ENCODE results near the gene FBXL16.

FBXL16 gene

GRCh38 chr16:732936-733335 is 27.3 kb upstream of the FBXL16 start:
- H2BK5ac ChIP-seq (ENCODE audit: low read depth, low read length, poor library complexity, severe bottlenecking): no peak overlapping the region
- H2BK120ac ChIP-seq (ENCODE audit: low read depth, low read length): no peak overlapping the region
- no peak overlapping the region for H2AK5ac ChIP-seq (ENCODE audit: low read length, severe bottlenecking)
- WGBS: 90% methylated on average over 13 of the region's 13 CpGs
- H3K23ac ChIP-seq (ENCODE audit: low read length in 2 of 2): no peak overlapping the region
- no peaks in the 10 kb centered on the region for H3K27me3 ChIP-seq (ENCODE audit: control insufficient read depth in 1 of 2, insufficient read depth in 1 of 2, low read length in 2 of 2)
- H2BK12ac ChIP-seq (ENCODE audit: low read length in 2 of 2): no peak overlapping the region
- no peak overlapping the region for H4K91ac ChIP-seq (ENCODE audit: low read length)
- H3K4ac ChIP-seq (ENCODE audit: low read depth in 1 of 2, low read length in 2 of 2): no peak overlapping the region
- H3K9me3 ChIP-seq (ENCODE audit: control insufficient read depth, low read length): no peaks in the 10 kb centered on the region
- H3K9ac ChIP-seq (ENCODE audit: low read length): no peak overlapping the region
- H4K8ac ChIP-seq (ENCODE audit: low read length): peak overlapping the region; percentile 27
- H3K18ac ChIP-seq (ENCODE audit: low read depth in 1 of 2, low read length in 2 of 2): no peak overlapping the region
- H3K36me3 ChIP-seq (ENCODE audit: control insufficient read depth in 1 of 2, insufficient read depth in 2 of 2, low read depth in 1 of 2, low read length in 2 of 2): peaks cover 57 to 91% of the 10 kb centered on the region in 2 experiments
- no peak overlapping the region for H3K4me3 ChIP-seq (ENCODE audit: insufficient read depth in 1 of 2, low read depth in 1 of 2, low read length in 2 of 2)
- H2BK15ac ChIP-seq (ENCODE audit: low read depth, poor library complexity, severe bottlenecking): no peak overlapping the region
- no peak overlapping the region for H3K14ac ChIP-seq (ENCODE audit: low read length in 2 of 2)
- no peak for DNase-seq
- peaks cover 17% of the 10 kb centered on the region for H3K4me1 ChIP-seq (ENCODE audit: control insufficient read depth, insufficient read depth, low read depth, low read length)
- peaks cover 11% of the 10 kb centered on the region for H3K79me1 ChIP-seq (replicated peaks; ENCODE audit: low read length, poor library complexity, severe bottlenecking)
- no peak overlapping the region for H2AFZ ChIP-seq (ENCODE audit: low read depth, low read length)
- H3K27ac ChIP-seq (ENCODE audit: low read length, poor library complexity, severe bottlenecking): no peak overlapping the region
- H3K4me2 ChIP-seq (ENCODE audit: low read length, poor library complexity, severe bottlenecking): no peak overlapping the region

DNA sequence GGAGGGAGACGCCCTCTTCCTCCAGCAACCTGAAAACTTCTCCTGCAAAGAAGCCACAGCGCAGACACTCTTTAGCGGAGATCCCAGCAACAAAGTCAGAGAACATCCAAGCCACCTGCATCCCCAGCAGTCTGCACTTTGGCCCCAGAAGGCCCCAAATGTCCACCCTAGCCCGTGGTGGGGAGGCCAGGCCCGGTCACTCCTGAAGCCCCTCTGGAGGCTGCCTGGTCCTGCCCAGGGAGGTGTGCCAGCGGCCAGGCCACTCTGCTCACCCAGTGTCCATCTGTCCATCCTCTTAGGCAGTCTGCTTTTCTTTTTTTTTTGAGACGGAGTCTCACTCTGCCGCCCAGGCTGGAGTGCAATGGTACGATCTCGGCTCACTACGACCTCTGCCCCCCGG is 26.7 kb upstream of the FBXL16 start:
- Histone ChIP-seq H4K91ac (ENCODE audit: low read length) (no peak overlapping the region), H3K27ac (ENCODE audit: low read length, poor library complexity, severe bottlenecking) (no peak overlapping the region), H3K36me3 (ENCODE audit: control insufficient read depth in 1 of 2, insufficient read depth in 2 of 2, low read depth in 1 of 2, low read length in 2 of 2) (peaks cover 51 to 85% of the 10 kb centered on the region in 2 experiments), H3K14ac (ENCODE audit: low read length in 2 of 2) (no peak overlapping the region), H3K23ac (ENCODE audit: low read length in 2 of 2) (no peak overlapping the region), H2BK12ac (ENCODE audit: low read length in 2 of 2) (no peak overlapping the region), H2AFZ (ENCODE audit: low read depth, low read length) (no peak overlapping the region), H3K9me3 (ENCODE audit: control insufficient read depth, low read length) (no peaks in the 10 kb centered on the region), H2BK5ac (ENCODE audit: low read depth, low read length, poor library complexity, severe bottlenecking) (no peak overlapping the region), H3K4me1 (ENCODE audit: control insufficient read depth, insufficient read depth, low read depth, low read length) (peaks cover 22% of the 10 kb centered on the region), H3K4ac (ENCODE audit: low read depth in 1 of 2, low read length in 2 of 2) (no peak overlapping the region), H2BK120ac (ENCODE audit: low read depth, low read length) (no peak overlapping the region), H3K9ac (ENCODE audit: low read length) (no peak overlapping the region), H2BK15ac (ENCODE audit: low read depth, poor library complexity, severe bottlenecking) (no peak overlapping the region), H3K79me1 (replicated peaks; ENCODE audit: low read length, poor library complexity, severe bottlenecking) (peaks cover 4% of the 10 kb centered on the region), H3K4me2 (ENCODE audit: low read length, poor library complexity, severe bottlenecking) (no peak overlapping the region), H3K4me3 (ENCODE audit: insufficient read depth in 1 of 2, low read depth in 1 of 2, low read length in 2 of 2) (no peak overlapping the region), H3K27me3 (ENCODE audit: control insufficient read depth in 1 of 2, insufficient read depth in 1 of 2, low read length in 2 of 2) (peaks cover 0 to 2% of the 10 kb centered on the region in 2 experiments), H2AK5ac (ENCODE audit: low read length, severe bottlenecking) (no peak overlapping the region), H3K18ac (ENCODE audit: low read depth in 1 of 2, low read length in 2 of 2) (no peak overlapping the region), H4K8ac (ENCODE audit: low read length) (no peak overlapping the region)
- no peak for DNase-seq
- WGBS: 96% methylated on average over 12 of the region's 12 CpGs

DNA sequence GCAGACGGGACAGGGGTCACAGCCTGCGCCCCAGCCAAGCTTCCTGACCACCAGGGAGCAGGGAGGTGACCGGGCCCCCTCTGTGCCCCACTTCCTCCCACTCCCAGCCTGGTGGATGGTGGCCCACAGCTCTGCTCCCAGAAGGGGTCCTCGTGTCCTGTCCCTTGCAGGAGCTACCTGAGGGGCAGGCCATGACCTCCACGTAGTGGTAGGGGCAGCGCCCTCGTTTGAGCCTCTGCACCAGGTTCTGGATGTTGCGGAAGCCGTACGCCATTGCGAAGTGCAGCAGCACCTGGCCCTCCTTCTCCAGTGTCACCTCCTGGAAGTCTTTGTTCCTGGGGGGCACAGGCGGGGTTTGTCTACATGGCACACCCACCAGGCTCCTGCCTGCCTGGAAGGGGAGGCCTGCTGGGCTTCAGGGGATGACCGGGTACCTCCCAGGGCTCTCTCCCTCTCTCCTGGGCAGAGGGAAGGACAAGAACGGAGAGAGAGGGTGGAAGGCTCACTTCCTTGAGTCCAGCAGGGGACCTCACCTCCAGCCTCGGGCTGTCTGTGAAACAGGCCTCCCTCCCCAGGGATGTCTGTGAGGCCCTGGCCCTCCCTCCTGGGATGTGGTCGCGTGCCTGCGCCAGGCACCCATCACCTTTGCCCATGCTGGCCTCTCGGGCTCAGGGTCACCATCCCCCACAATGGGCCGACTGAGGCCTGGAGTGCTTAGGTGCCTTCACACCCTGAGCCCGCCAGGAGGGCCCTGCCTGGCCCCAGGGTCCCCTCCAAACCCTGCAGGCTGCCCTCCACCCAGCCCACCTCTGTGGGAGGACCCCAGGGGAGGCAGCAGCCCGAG is 25.3 kb upstream of the FBXL16 start:
- no peak for DNase-seq
- H3K9me3 ChIP-seq (ENCODE audit: control insufficient read depth, low read length): no peaks in the 10 kb centered on the region
- H3K27me3 ChIP-seq (ENCODE audit: control insufficient read depth in 1 of 2, insufficient read depth in 1 of 2, low read length in 2 of 2): peaks cover 0 to 11% of the 10 kb centered on the region in 2 experiments
- no peak overlapping the region for H2AK5ac ChIP-seq (ENCODE audit: low read length, severe bottlenecking)
- H3K4me1 ChIP-seq (ENCODE audit: control insufficient read depth, insufficient read depth, low read depth, low read length): peaks cover 32% of the 10 kb centered on the region
- H3K79me1 ChIP-seq (replicated peaks; ENCODE audit: low read length, poor library complexity, severe bottlenecking): peaks cover 3% of the 10 kb centered on the region
- H3K4me2 ChIP-seq (ENCODE audit: low read length, poor library complexity, severe bottlenecking): no peak overlapping the region
- no peak overlapping the region for H4K91ac ChIP-seq (ENCODE audit: low read length)
- H2BK12ac ChIP-seq (ENCODE audit: low read length in 2 of 2): no peak overlapping the region
- H3K23ac ChIP-seq (ENCODE audit: low read length in 2 of 2): no peak overlapping the region
- 94% methylated on average over 22 of the region's 22 CpGs for WGBS
- H2BK120ac ChIP-seq (ENCODE audit: low read depth, low read length): no peak overlapping the region
- no peak overlapping the region for H3K18ac ChIP-seq (ENCODE audit: low read depth in 1 of 2, low read length in 2 of 2)
- H4K8ac ChIP-seq (ENCODE audit: low read length): peak overlapping the region; percentile 61
- no peak overlapping the region for H3K14ac ChIP-seq (ENCODE audit: low read length in 2 of 2)
- H2BK5ac ChIP-seq (ENCODE audit: low read depth, low read length, poor library complexity, severe bottlenecking): no peak overlapping the region
- no peak overlapping the region for H3K27ac ChIP-seq (ENCODE audit: low read length, poor library complexity, severe bottlenecking)
- no peak overlapping the region for H3K4me3 ChIP-seq (ENCODE audit: insufficient read depth in 1 of 2, low read depth in 1 of 2, low read length in 2 of 2)
- no peak overlapping the region for H3K9ac ChIP-seq (ENCODE audit: low read length)
- H2AFZ ChIP-seq (ENCODE audit: low read depth, low read length): no peak overlapping the region
- no peak overlapping the region for H3K4ac ChIP-seq (ENCODE audit: low read depth in 1 of 2, low read length in 2 of 2)
- no peak overlapping the region for H2BK15ac ChIP-seq (ENCODE audit: low read depth, poor library complexity, severe bottlenecking)
- peaks cover 37 to 71% of the 10 kb centered on the region in 2 experiments for H3K36me3 ChIP-seq (ENCODE audit: control insufficient read depth in 1 of 2, insufficient read depth in 2 of 2, low read depth in 1 of 2, low read length in 2 of 2)

- no peak overlapping the region for H2BK15ac ChIP-seq (ENCODE audit: low read depth, poor library complexity, severe bottlenecking)
- no peak overlapping the region for H3K4ac ChIP-seq (ENCODE audit: low read depth in 1 of 2, low read length in 2 of 2)
- no peak overlapping the region for H3K4me3 ChIP-seq (ENCODE audit: insufficient read depth in 1 of 2, low read depth in 1 of 2, low read length in 2 of 2)
- H3K18ac ChIP-seq (ENCODE audit: low read depth in 1 of 2, low read length in 2 of 2): no peak overlapping the region
- no peak overlapping the region for H2AFZ ChIP-seq (ENCODE audit: low read depth, low read length)
- no peak overlapping the region for H3K27ac ChIP-seq (ENCODE audit: low read length, poor library complexity, severe bottlenecking)
- H3K79me1 ChIP-seq (replicated peaks; ENCODE audit: low read length, poor library complexity, severe bottlenecking): no peaks in the 10 kb centered on the region
- no peak overlapping the region for H4K91ac ChIP-seq (ENCODE audit: low read length)
- H3K36me3 ChIP-seq (ENCODE audit: control insufficient read depth in 1 of 2, insufficient read depth in 2 of 2, low read depth in 1 of 2, low read length in 2 of 2): peaks cover 28 to 62% of the 10 kb centered on the region in 2 experiments
- H4K8ac ChIP-seq (ENCODE audit: low read length): no peak overlapping the region
- no peaks in the 10 kb centered on the region for H3K9me3 ChIP-seq (ENCODE audit: control insufficient read depth, low read length)
- WGBS: 95% methylated on average over 37 of the region's 37 CpGs
- H3K9ac ChIP-seq (ENCODE audit: low read length): no peak overlapping the region
- no peak overlapping the region for H2AK5ac ChIP-seq (ENCODE audit: low read length, severe bottlenecking)
- no peak overlapping the region for H3K23ac ChIP-seq (ENCODE audit: low read length in 2 of 2)
- no peak overlapping the region for H2BK5ac ChIP-seq (ENCODE audit: low read depth, low read length, poor library complexity, severe bottlenecking)
- peaks cover 33% of the 10 kb centered on the region for H3K4me1 ChIP-seq (ENCODE audit: control insufficient read depth, insufficient read depth, low read depth, low read length)
- peaks cover 0 to 19% of the 10 kb centered on the region in 2 experiments for H3K27me3 ChIP-seq (ENCODE audit: control insufficient read depth in 1 of 2, insufficient read depth in 1 of 2, low read length in 2 of 2)
- no peak overlapping the region for H2BK120ac ChIP-seq (ENCODE audit: low read depth, low read length)
- H3K14ac ChIP-seq (ENCODE audit: low read length in 2 of 2): no peak overlapping the region
- no peak overlapping the region for H3K4me2 ChIP-seq (ENCODE audit: low read length, poor library complexity, severe bottlenecking)
- DNase-seq: no peak
- no peak overlapping the region for H2BK12ac ChIP-seq (ENCODE audit: low read length in 2 of 2)
These were observed 24.4 kb upstream of the FBXL16 start for GRCh38 chr16:729768-730665.
